HEK293 (cell line): Measurements from ENCODE around the gene MTG1.

Source experiments
- CTCF ChIP-seq: fragments of 450-650 bp; formaldehyde crosslinking; IDR thresholded peaks from 2 replicates; pipeline ENCODE4 v1.5.1; 2016; ENCODE audit warnings: missing biosample characterization, missing genetic modification characterization
- KLF7 ChIP-seq: fragments of 450-650 bp; formaldehyde crosslinking; IDR thresholded peaks from 2 replicates; pipeline ENCODE4 v1.5.1; 2016; ENCODE audit warnings: missing biosample characterization, missing genetic modification characterization, borderline replicate concordance
- KLF9 ChIP-seq: fragments of 450-650 bp; formaldehyde crosslinking; IDR thresholded peaks from 2 replicates; pipeline ENCODE4 v1.5.1; 2016; ENCODE audit warnings: missing biosample characterization, missing genetic modification characterization, low read depth
- REST ChIP-seq: fragments of 450-650 bp; formaldehyde crosslinking; IDR thresholded peaks from 2 replicates; pipeline ENCODE4 v1.5.1; 2016; ENCODE audit warnings: missing biosample characterization, missing genetic modification characterization
- TCF7L2 ChIP-seq: IDR thresholded peaks from 2 replicates; pipeline ENCODE4 v1.6.1; 2011; ENCODE audit warnings: low read depth, mild to moderate bottlenecking, inconsistent platforms, low read length, moderate library complexity, borderline replicate concordance
- ZNF114 ChIP-seq: fragments of 450-650 bp; formaldehyde crosslinking; IDR thresholded peaks from 2 replicates; pipeline ENCODE4 v1.5.0; 2017; ENCODE audit warnings: missing biosample characterization, missing genetic modification characterization
- ZNF133 ChIP-seq: fragments of 450-650 bp; formaldehyde crosslinking; IDR thresholded peaks from 2 replicates; pipeline ENCODE4 v1.5.1; 2016; ENCODE audit warnings: missing biosample characterization, missing genetic modification characterization
- ZNF639 ChIP-seq: fragments of 450-650 bp; formaldehyde crosslinking; IDR thresholded peaks from 2 replicates; pipeline ENCODE4 v1.5.1; 2016; ENCODE audit warnings: missing biosample characterization, missing genetic modification characterization
- ZNF776 ChIP-seq: fragments of 450-650 bp; formaldehyde crosslinking; IDR thresholded peaks from 2 replicates; pipeline ENCODE4 v1.5.0; 2017; ENCODE audit warnings: missing biosample characterization, missing genetic modification characterization, borderline replicate concordance
- ZNF843 ChIP-seq: fragments of 450-650 bp; formaldehyde crosslinking; IDR thresholded peaks from 2 replicates; pipeline ENCODE4 v1.5.1; 2016; ENCODE audit warnings: missing biosample characterization, missing genetic modification characterization
- TF ChIP-seq, protein P1 (sequence below): fragments of 450-650 bp; formaldehyde crosslinking; IDR thresholded peaks from 2 replicates; pipeline ENCODE4 v1.5.1; 2016; ENCODE audit warnings: missing biosample characterization, missing genetic modification characterization

DNA sequence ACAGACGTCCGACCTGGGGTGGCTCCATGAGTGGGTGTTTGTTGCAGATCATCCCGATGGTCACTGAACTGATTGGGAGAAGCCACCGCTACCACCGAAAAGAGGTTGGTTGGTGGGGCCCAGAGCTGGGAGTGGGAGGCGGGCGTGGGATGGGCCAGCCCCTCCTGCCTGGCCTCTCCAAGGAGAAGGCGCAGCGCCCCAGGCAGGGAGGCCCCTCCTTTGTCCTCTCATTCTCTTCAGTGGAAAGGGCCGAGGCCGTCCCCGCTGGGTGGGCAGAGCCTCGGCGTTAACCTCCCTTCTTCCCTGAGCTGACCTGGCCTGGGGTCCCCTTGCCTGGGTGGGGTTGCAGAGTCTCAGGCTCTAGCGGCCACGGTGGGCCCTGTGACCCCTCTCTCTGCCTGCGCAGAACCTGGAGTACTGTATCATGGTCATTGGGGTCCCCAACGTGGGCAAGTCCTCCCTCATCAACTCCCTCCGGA, 5.2 kb downstream of the MTG1 start:
- no peak for TF ChIP-seq KLF9 (tag by site-specific recombination)
- no peak for TF ChIP-seq CTCF
- TF ChIP-seq ZNF639 (tag by site-specific recombination) = no peak
- TF ChIP-seq ZNF133 (tag by site-specific recombination) = no peak
- no peak for TF ChIP-seq KLF7 (tag by site-specific recombination)
- TF ChIP-seq ZNF776 (tag by site-specific recombination) = no peak
- TF ChIP-seq, protein P1, sequence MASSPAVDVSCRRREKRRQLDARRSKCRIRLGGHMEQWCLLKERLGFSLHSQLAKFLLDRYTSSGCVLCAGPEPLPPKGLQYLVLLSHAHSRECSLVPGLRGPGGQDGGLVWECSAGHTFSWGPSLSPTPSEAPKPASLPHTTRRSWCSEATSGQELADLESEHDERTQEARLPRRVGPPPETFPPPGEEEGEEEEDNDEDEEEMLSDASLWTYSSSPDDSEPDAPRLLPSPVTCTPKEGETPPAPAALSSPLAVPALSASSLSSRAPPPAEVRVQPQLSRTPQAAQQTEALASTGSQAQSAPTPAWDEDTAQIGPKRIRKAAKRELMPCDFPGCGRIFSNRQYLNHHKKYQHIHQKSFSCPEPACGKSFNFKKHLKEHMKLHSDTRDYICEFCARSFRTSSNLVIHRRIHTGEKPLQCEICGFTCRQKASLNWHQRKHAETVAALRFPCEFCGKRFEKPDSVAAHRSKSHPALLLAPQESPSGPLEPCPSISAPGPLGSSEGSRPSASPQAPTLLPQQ (tag by site-specific recombination) = no peak
- TF ChIP-seq TCF7L2 = no peak
- no peak for TF ChIP-seq REST (tag by site-specific recombination)
- TF ChIP-seq ZNF114 (tag by site-specific recombination) = no peak
- TF ChIP-seq ZNF843 (tag by site-specific recombination) = no peak
